ENCODE data around the gene NFIC.
"Not testable (repeated sequence)": the region's sequence is repeated elsewhere in the genome, so short reads cannot be mapped to it uniquely, and the experiment has no call there.

Gene NFIC

DNA sequence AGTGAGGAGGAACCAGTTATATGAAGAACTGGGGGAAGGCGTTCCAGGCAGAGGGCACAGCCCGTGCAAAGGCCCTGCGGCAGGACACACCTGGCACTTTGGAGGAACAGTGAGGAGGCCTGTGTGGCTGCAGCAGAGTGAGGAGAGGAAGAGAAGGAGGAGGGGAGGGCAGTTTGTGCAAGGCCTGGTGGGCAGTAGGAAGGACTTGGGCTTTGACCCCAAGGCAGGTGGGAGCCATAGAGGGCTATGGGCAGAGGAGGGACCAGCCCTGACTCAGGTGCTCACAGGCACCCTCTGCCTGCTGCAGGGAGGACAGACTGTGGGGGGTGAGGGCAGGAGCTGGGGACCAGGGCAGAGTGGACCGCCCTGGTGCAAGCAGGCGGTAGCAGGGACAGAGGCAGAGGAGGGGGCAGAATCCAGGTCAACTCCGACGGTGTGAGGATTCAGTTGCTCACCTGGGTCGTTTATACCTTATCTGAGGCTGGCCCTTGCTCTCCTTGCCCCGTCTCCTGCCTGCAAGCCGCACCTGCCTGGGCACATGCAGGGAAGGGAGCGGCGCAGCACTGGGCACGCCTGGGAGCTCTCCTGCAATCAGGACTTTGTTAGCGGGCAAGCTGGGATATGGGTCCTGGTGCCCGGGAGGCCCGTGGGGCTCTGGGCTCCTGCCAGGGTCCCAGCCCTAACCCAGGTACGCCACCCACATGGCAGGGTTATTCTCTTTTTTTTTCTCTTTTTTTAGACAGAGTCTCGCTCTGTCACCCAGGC, 34.8 kb downstream of the NFIC start:
- DNase-seq, result no peak

DNA sequence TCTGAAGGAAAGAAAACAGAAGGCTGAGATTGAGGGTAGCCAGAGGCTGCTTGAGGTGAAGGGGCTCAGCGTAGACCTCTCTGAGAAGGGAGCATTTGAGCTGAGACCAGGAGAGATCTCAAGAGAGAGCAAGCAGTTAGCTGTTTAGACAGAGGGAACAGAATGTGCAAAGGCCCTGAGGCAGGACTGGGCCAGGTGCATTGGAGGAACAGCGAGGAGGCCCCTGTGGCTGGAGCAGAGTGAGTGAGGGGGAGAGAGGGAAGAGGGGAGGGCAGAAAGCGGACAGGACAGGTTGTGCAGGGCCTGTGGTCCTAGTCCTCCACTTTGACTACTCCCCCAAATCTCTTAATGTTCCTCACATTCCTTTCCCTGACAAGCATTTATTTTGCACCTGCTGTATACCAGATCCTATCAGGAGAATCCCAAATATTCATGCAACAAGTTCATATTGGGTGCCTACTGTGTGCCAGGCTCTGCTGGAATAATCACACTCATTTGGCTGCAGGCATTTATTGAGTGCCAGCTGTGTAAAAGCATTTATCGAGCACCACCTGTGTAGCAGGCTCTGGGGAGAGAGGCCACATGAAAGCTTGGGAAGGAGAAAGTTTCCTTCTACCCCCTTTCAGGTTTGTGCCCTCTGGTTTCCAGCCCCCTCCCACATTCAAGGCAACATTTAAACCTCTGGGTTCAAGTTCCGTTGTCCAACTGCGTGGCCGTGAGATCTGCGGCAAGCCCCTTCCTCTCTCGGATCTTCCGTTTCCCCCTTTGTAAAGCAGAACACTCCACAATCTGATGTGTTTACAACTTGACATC, 36.5 kb downstream of the NFIC start:
- no peak for DNase-seq

DNA sequence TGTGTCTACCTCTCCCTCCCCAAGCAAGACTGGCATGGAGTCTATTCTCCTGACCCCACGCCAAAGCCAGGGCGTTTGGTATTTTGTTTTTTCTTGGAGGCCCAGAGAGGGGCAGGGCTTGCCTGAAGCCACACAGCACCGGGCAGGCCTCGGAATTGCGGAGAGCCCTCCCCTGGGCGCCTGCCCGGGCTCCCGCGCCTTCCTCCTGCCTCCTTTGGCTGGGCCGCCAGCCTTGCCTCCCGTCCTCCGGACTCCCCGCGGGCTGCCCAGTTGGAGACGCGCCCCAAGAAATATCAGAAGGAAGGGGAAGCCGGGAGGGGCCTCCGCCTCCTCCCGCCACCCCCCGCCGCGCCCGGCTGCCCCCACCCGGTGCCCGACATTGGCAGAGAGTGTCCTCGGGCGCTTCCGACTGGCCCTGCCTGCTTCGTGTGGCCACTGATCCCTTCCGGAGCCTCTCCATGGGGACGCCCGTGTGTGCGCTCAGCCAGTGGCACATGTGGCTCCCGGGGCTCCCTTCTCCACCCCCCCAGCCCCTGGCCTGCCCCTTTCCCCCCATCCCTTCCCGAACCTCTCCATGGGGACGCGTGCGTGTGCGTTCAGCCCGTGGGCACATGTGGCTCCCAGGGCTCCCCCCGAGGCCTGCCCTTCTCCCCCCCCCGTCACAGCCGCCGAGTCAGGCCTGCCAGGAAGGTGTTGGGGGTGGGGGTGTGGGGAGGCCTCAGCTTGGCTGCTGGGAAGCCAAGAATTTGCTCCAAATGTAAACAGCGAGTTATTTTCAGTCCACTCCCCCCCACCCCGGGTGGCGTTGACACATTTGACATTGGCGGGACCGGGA, 37.3 kb downstream of the NFIC start:
- no peak for DNase-seq

DNA sequence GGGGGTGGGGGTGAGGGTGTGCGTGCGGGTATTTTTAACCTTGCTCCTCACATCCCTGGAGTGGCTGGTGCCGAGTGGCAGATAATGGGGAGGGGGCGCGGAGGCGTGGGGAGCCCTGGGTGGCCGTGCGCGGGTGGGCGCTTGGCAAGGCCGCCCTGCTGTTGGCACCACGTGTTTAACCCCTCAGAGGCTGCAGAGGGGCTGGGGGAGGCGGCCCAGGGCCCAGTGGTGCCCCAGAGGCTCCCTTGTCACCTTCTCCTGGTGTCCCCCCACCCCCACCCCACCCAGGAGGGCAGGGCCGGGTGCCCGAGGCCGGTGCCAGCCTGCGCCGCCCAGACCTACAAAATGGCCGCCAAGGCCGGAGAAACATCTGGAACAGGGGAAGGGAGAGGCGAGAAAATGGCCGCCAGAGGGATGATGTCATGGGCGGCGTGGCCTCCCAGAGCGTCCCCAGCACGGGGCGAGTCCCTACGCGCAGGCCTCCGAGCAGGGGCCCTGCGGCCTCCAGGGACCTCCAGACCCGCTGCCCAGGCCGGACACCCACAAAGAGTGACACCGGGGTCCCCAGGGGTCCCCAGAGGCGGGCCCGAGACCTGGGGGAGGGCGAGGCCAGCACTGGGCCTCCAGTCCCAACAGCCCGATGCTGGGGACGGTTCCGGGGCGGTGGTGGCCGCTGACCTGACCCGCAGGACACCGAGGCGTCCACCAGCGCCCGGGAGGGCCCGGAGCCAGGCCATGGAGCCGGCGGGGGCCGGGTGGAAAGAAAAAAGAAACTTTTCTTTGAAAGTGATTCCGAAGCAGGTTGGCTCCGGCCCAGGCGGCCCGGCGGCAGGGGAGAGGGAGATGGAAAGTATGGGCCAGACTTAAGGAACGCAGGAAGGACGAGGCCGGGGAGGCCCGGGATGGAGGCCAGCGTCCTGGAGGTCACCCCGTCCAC, 38.2 kb downstream of the NFIC start:
- no peak for DNase-seq

DNA sequence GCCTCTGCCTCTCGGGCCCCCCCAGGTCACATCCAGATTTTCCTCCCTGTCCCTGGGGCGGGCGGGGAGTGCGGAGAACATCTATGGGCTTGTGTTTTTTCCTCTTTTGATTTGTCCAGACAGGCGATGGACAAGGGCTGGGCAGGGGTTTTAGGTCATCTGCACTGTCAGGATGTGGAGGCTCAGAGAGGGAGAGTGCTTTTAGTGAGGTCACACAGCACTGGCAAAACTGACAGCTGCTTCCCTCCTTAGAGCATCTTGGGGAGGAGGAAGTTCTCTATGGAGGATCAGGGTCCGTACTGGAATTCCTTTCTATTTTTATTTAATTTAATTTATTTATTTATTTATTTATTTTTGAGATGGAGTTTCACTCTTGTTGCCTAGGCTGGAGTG, 38.9 kb downstream of the NFIC start:
- DNase-seq, result no peak

DNA sequence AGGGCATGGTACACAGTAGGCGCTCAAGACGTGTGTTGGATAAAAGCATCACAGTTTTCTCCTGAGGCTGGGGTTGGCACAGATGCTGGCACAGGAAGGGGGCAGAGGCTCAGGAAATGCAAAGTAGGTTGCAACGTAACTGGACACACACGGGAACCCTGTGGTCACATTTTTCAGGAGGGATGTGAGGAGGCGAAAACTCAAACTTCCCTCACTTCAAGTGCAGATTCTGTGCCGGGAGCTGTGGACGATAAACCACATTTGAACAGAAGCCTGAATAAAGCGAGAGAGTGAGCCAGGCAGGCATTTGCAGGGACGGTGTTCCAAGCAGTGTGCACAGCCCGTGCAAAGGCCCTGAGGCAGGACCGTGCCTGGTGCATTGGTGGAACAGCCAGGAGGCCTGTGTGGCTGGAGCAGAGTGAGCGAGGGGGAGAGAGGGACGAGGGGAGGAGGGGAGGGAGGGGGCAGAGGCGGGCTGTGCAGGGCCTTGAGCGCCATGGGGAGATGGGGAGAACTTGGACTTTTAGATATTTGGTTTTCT, 40.3 kb downstream of the NFIC start:
- DNase-seq, result no peak

DNA sequence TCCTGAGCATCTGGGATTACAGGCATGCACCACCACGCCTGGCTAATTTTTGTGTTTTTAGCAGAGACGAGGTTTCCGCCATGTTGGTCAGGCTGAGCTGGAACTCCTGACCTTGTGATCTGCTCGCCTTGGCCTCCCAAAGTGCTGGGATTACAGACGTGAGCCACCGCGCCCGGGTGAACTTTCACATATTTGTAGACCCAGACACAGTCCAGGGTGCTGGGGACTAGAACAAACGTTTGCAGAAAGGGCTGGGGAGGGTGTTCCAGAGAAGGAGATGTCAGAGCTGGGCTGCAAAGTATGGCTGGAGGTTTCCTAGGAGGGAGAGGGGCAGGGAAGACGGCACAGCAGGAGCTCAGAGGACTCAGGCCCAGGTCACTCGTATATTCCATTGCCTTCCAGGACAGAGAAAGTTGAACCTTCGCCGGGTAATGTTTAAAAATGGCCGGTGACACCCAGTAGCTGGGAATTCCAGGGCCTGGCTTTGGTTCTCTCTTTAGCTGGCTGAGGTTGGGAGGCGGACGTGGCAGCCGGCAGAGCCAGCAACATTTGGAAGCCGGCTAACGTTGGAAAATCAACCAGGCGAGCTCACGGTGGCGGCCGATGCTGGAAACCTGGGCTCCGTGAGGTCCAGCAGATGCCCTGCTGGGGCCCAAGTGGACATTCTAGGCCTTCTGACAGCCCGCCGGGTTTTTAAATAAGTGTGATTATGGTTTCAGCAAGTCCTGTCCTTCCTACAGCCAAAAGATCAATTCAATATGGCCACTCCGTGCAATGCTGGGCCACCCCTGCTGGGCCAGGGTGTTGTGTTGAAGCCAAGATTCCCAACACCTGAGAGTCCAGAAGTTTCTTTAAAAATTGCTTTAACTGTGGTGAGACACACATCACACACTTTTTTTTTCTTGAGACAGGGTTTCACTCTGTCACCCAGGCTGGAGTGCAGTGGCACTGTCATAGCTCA, 41.5 kb downstream of the NFIC start:
- DNase-seq, result no peak

DNA sequence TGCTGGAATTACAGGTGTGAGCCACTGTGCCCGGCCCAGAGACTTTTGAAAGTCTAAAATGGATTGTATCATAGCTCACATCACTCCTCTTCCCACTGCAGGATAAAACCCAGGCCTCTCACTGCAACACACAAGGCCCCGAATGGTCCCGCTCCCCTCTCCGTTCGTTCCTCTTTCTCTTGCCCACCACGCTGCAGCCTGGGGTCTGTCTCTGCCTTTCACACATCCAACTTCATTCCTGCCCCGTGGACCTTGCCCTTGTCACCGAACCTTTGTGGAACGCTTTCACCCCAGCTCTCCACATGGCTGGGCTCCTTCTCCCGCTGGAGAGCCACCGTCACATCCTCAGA, 42.6 kb downstream of the NFIC start:
- no peak for DNase-seq

DNA sequence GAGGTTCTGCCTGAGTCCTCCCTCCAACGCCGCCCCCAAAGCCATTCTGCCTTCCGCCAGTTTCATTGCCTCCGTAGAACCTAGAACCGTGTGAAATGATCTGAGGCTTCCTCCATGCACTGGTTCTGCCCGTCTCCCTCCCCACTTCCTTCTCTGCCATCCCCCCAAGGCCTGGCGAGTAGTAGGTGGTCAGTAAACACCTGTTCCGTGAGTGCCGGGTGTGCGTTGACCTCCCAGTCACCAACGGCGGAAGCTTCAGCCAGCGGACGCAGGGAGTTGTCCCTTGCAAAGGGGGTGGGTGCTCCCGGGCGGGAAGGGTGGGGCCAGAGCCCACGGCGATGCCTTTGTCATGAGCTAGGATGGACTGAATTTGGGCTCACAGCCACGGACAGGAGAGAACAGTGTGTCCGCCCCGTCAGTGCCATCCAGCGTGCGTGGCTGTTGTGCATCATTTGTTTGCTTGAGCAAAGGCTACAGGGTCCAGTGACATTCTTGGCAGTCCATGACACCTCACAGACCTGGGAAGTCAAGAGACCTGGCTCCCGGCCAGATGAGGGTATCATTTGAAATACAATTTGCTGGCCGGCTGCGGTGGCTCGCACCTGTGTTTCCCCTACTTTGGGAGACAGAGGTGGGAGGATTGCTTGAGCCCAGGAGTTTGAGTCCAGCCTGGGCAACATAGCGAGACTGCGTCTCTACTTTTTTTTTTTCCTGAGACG, 43.1 kb downstream of the NFIC start:
- no peak for DNase-seq

DNA sequence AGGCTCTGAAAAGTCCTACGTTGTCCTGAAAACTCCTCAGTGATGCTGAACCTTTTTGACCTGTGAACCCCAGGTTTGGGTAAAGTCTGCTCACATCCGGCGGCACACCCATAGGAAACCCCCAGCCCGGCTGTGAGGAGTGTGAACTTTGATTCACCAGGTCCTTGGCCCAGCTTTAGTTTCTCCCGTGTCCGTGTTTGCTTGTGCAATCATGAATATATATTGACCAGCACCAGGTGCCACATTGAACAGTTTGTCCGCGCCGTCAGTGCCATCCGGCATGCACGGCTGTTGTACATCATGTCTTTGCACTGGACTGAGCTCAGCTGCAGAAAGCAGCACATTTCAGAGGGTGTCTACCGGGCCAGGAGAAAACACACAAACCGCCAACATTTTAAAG, 45.3 kb downstream of the NFIC start:
- no peak for DNase-seq

DNA sequence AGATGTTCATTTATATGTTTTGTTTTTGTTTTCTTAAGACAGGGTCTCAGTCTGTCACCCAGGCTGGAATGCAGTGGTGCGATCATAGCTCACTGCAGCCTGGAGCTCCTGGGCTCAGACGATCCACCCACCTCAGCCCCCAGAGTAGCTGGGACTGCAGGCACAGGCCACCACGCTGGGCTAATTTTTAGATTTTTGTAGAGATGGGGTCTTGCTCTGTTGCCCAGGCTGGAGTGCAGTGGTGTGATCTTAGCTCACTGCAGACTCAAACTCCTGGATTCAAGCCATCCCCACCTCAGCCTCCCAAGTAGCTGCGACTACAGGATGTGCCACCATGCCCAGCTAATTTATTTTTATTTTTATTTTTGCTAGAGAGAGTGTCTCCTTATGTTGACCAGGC, 45.7 kb downstream of the NFIC start:
- DNase-seq, result no peak

DNA sequence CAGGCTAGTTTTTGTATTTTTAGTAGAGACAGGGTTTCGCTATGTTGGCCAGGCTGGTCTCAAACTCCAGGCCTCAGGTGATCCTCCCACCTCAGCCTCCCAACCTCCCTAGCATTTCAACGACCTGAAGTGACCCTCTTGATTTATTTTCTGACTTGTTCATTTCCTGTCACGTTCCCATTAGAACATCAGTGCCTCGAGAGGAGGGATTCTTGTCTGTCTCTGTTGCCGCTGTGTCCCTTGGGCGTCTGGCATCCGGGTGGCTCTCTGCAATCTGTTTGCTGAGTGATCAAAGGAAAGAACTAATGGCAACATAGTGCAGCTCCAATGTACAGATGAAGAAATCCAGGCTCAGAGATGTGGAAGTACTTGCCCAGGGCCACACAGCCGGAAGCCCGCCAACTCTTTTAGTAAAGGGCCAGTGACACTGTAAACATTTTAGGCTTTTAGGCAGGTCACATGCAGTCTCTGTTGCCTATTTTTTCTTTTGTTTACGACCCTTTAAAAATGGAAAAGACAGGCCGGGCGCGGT, 47.5 kb downstream of the NFIC start:
- no peak for DNase-seq

DNA sequence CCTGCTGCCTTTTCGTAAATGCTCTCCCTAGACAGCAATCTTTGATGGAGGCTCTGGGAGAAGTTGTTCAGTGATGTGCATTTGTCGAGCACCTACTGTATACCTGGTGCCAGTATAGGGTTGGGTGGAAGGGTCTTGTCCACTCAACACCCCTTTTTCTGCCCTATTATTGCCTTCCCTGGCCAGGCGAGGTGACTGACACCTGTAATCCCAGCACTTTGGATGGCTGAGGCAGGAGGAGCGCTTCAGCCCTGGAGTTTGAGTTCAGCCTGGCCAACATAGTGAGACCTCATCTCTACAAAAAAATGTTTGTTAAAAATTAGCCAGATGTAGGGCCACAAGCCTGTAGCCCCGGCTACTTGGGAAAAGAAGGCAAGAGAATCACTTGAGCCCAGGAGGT, 49.3 kb downstream of the NFIC start:
- DNase-seq, result no peak

DNA sequence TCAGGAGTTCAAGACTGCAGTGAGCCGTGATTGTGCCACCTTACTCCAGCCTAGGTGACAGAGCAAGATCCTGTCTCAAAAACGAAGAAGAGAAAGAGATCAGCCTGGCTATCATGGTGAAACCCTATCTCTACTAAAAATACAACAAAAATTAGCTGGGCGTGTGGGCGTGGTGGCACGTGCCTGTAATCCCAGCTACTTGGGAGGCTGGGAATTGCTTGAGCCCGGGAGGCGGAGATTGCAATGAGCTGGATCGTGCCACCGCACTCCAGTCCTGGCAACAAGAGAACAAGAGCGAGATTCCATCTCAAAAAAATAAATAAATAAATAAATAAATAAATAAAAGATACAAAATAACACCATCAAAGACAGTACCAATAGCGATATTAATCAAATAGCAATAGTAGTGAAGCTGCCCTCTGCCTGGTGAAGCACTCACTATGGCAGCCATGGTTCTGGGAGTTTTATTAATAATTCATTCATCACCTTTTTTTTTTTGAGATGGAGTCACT, 53.9 kb downstream of the NFIC start:
- no peak for DNase-seq

DNA sequence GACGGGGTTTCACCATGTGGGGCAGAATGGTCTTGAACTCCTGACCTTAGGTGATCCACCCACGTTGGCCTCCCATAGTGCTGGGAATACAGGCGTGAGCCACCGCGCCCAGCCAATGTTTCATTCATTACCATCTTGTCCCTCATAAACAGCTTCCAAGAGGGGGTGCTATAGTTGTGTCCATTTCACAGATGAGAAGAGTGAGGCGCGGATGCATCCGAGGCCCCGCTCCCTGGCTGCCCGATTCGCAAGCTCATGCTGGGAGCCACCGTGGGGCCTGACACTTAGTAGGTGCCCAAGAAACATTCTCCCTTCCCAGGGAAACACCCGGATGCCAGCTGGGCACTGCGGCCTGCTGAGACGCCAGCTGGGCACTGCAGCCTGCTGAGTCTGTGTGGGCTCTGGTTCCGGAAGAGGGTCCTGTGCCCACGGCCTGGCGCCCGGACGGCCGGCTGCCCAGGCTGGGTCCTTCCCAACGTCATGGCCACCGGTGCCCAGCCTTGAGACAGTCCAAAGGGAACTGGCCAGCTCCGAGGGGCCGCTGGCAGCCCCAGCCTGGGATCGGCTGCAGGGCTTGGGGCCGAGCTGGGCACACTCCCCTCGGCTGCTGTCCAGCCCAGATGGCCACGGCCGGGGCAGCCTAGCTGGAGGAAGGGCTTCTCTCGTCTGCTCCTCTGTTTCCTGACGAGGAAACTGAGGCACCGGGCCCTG, 54.7 kb downstream of the NFIC start:
- no peak for DNase-seq

DNA sequence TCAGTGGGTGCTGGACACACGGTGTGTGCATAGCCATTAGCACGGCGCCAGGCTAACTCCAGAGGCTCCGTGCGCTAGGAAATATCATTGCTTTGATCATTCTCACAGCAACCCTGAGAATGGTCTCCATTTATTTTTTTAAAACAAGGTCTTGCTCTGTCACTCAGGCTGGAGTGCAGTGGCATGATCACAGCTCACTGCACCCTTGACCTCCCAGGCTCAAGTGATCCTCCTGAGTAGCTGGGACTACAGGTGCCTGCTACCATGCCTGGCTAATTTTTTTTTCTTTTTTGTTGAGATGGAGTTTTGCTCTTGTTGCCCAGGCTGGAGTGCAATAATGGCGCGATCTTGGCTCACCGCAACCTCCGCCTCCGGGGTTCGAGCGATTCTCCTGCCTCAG, 55.3 kb downstream of the NFIC start:
- not testable (repeated sequence) for DNase-seq

DNA sequence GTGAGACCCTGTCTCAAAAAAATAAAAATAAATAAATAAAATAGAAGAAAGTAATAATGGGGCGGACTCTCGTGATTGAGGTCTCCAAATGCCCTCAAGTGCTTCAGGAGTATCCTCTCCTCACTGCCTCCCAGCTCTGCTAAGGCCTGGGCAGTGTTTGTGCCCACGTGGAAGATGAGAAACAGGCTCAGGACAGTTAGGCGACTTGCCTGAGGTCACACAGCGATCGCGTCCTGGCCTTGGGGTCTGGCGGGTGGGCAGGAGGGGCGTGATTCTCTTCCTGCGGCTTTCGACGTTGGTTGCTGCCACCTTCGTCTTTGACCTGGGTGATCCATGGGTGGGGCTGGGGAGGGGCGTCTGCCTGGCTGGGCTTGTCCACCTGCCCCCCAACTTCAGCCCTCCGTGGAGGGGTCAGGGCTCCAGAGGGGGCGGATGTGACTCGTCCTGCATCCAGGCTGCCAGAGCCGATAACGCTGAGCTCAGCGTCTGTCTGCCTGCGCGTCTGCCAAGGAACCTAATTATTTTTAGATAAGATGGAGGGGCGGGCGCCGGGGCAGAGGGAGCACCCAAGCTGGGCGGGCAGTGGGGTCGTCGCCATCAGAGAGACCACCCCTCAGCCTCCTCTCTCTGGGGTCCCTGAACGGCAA, 56.9 kb downstream of the NFIC start:
- no peak for DNase-seq

DNA sequence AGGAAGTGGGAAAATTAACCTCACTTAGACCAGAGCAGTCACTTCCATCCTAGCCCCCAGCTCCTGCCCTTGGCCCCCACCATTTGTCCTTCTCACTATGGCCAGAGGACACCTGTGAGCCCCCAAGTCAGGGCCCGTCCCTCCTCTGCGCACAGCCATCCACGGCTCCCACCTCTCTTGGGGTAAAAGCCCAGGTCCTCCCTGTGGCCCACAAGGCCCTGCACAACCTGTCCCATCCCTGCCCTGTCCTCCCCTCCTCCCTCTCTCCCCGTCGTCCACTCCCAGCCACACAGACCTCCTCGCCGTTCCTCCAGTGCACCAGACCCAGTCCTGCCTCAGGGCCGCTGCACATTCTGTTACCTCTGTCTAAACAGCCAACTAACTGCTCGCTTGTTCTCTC, 60.0 kb downstream of the NFIC start:
- no peak for DNase-seq

DNA sequence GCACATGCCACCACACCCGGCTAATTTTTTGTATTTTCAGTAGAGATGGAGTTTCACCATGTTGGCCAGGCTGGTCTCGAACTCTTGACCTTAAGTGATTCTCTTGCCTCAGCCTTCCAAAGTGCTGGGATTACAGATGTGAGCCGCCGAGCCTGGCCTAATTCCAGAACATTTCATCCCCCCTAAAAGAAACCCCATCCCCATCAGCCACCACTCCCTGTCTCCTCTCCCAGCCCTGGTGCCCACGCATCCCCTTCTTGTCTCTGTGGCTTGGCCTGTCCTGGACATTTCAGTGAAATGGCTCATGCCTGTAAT, 63.9 kb downstream of the NFIC start:
- DNase-seq, result not testable (repeated sequence)

All from CD4-positive, alpha-beta T cell treated with Interleukin-1 beta for 1 hour (primary cell).